Astrocyte (in vitro differentiated cells and primary cell): Measurements from ENCODE around the gene INSIG2.

Experiments used
- CTCF ChIP-seq: IDR thresholded peaks from 2 replicates; pipeline ENCODE4 v1.5.1; 2011; ENCODE audit warnings: low read depth, mild to moderate bottlenecking, inconsistent platforms, low read length, moderate library complexity; ENCODE audit not compliant: insufficient read depth
- EZH2 ChIP-seq: IDR thresholded peaks from 2 replicates; pipeline ENCODE4 v1.6.1; 2012; ENCODE audit warnings: mild to moderate bottlenecking, low read length, inconsistent platforms; ENCODE audit not compliant: insufficient read depth

GRCh38 chr2:118085173-118086023 lies 2.9 kb upstream of the INSIG2 start:
- no peak for TF ChIP-seq CTCF
- no peak for TF ChIP-seq EZH2
